GM12878 (cell line): ENCODE results near the gene ERP44. TPM values are rescaled to one million over a fixed set of nuclear protein-coding genes. Genes with fewer than 3 reads are reported as not detected.

Experiments used
- ATAC-seq: fragments of 200-7000 bp; cut with Tn5 transposase; 3 replicates; pipeline ENCODE4 v1.9.1; 2020; ENCODE audit warnings: mild to moderate bottlenecking, moderate library complexity
- BruUV-seq: library from RNA; stranded (reverse); fragments of 400-500 nt; replicated peaks from 2 replicates; lab custom pipeline; 2021; lab: Mats Ljungman, UMichigan
- CTCF ChIA-PET: fragments of 300-600 bp; sonication (Branson Sonifier 250); formaldehyde crosslinking; extraction: SDS; loops from one replicate; lab custom pipeline; 2021; ENCODE audit warnings: inconsistent platforms; lab: Yijun Ruan, JAX
- POLR2A ChIA-PET: fragments of 350-600 bp; formaldehyde crosslinking; extraction: SDS; loops from one replicate; lab custom pipeline; 2021; ENCODE audit warnings: inconsistent platforms; lab: Charles Lee
- RAD21 ChIA-PET: fragments of 300-600 bp; sonication (Branson Sonifier 250); formaldehyde crosslinking; loops from one replicate; lab custom pipeline; 2023; ENCODE audit warnings: antibody characterized with exemption; ENCODE audit not compliant: unreplicated experiment; lab: Charles Lee
- SMC1A ChIA-PET: fragments of 300-600 bp; sonication (Branson Sonifier 250); formaldehyde crosslinking; loops from one replicate; lab custom pipeline; 2023; ENCODE audit not compliant: unreplicated experiment, uncharacterized antibody; lab: Charles Lee
- DNase-seq: peaks from one replicate; pipeline ENCODE4 v3.0.0-alpha.2; 2011; ENCODE audit warnings: low read depth, low spot score
- FAIRE-seq: peaks from 3 replicates; lab custom pipeline; 2011; peaks lifted over from hg19 to GRCh38; lab: Jason Lieb, UNC
- H2AFZ ChIP-seq: 2 replicates; pipeline ENCODE4 v1.6.0; 2011; ENCODE audit warnings: low read depth, low read length, control low read depth; ENCODE audit not compliant: control insufficient read depth
- H3K27ac ChIP-seq: 2 replicates; pipeline ENCODE4 v1.5.1; 2011; ENCODE audit warnings: control low read depth; ENCODE audit not compliant: control insufficient read depth, insufficient read depth
- H3K27me3 ChIP-seq, 2 experiments: replicated peaks in 1 of 2; 2 replicates each; pipeline versions ENCODE4 v1.6.0 to v1.6.1; 2011; ENCODE audit warnings: low read length in 1 of 2; ENCODE audit not compliant: control insufficient read depth in 2 of 2, insufficient read depth in 2 of 2
- H3K36me3 ChIP-seq, 2 experiments: 2 replicates each; pipeline ENCODE4 v1.5.1; 2011; ENCODE audit warnings: low read length in 1 of 2; ENCODE audit not compliant: control insufficient read depth in 2 of 2, insufficient read depth in 2 of 2
- H3K4me1 ChIP-seq: 2 replicates; pipeline ENCODE4 v1.6.1; 2011; ENCODE audit warnings: mild to moderate bottlenecking, low read length, moderate library complexity, mixed read lengths; ENCODE audit not compliant: control insufficient read depth, insufficient read depth
- H3K4me2 ChIP-seq: 2 replicates; pipeline ENCODE4 v1.6.0; 2011; ENCODE audit warnings: control low read depth; ENCODE audit not compliant: control insufficient read depth, insufficient read depth
- H3K4me3 ChIP-seq: fragments of 200-600 bp; sonication (generic); 2 replicates; pipeline ENCODE4 v1.5.1; 2016
- H3K79me2 ChIP-seq: 2 replicates; pipeline ENCODE4 v1.6.0; 2011; ENCODE audit warnings: low read length; ENCODE audit not compliant: control insufficient read depth, insufficient read depth
- H3K9ac ChIP-seq: 2 replicates; pipeline ENCODE4 v1.8.0; 2011; ENCODE audit warnings: low read length, control low read depth, mixed read lengths; ENCODE audit not compliant: control insufficient read depth, insufficient read depth
- H3K9me3 ChIP-seq: replicated peaks from 3 replicates; pipeline ENCODE4 v1.5.1; 2011; ENCODE audit warnings: mild to moderate bottlenecking, low read length; ENCODE audit not compliant: control insufficient read depth, insufficient read depth
- H4K20me1 ChIP-seq: 2 replicates; pipeline ENCODE4 v1.6.0; 2011; ENCODE audit not compliant: control insufficient read depth, insufficient read depth
- CBX5 ChIP-seq: sonication (generic); IDR thresholded peaks from 2 replicates; pipeline ENCODE4 v1.6.1; 2016; ENCODE audit warnings: low read depth, moderate library complexity, mild to moderate bottlenecking, inconsistent platforms
- EZH2 ChIP-seq: IDR thresholded peaks from 2 replicates; pipeline ENCODE4 v1.6.1; 2012; ENCODE audit warnings: low read depth, mild to moderate bottlenecking, control low read depth, inconsistent platforms, low read length, borderline replicate concordance; ENCODE audit not compliant: control insufficient read depth
- FOXK2 ChIP-seq: fragments of 450-650 bp; IDR thresholded peaks from 2 replicates; pipeline ENCODE4 v1.6.1; 2017; ENCODE audit warnings: mild to moderate bottlenecking, moderate library complexity
- KLF5 ChIP-seq: fragments of 450-650 bp; IDR thresholded peaks from 2 replicates; pipeline ENCODE4 v1.6.1; 2014; ENCODE audit warnings: mild to moderate bottlenecking; ENCODE audit not compliant: partially characterized antibody
- NFIC ChIP-seq: IDR thresholded peaks from 2 replicates; pipeline ENCODE4 v1.6.1; 2012; ENCODE audit warnings: low read depth, mild to moderate bottlenecking, inconsistent platforms, low read length, moderate library complexity
- RCOR1 ChIP-seq: conservative IDR thresholded peaks from 2 replicates; pipeline ENCODE4 v1.6.1; 2012; ENCODE audit warnings: low read depth, low read length, improper control_type of control experiment
- RFX5 ChIP-seq: IDR thresholded peaks from 2 replicates; pipeline ENCODE4 v1.6.1; 2011; ENCODE audit warnings: low read depth, low read length, improper control_type of control experiment
- SMARCA5 ChIP-seq: fragments of 450-650 bp; IDR thresholded peaks from 2 replicates; pipeline ENCODE4 v1.6.1; 2017; ENCODE audit warnings: mild to moderate bottlenecking
- TAF1 ChIP-seq: IDR thresholded peaks from 2 replicates; pipeline ENCODE4 v1.6.1; 2011; ENCODE audit warnings: mild to moderate bottlenecking, low read depth, low read length, borderline replicate concordance
- TBL1XR1 ChIP-seq: IDR thresholded peaks from 2 replicates; pipeline ENCODE4 v1.6.1; 2012; ENCODE audit warnings: low read depth, low read length, improper control_type of control experiment
- ZNF384 ChIP-seq: IDR thresholded peaks from 2 replicates; pipeline ENCODE4 v1.6.1; 2012; ENCODE audit warnings: low read depth, mild to moderate bottlenecking, low read length, improper control_type of control experiment, borderline replicate concordance
- WGBS: methylation state at CpG from one replicate; pipeline ENCODE4 v1.1.6; 2016; ENCODE audit warnings: low lambda C conversion rate; ENCODE audit not compliant: insufficient replicate concordance, insufficient coverage; ENCODE audit errors: missing lambda C conversion rate; 5-methylcytosine and 5-hydroxymethylcytosine counted together
- in situ Hi-C: fragments of 300-500 bp; cut with MboI; formaldehyde crosslinking; loops from 9 replicates; pipeline ENCODE4 v1.14.3; 2018; ENCODE audit warnings: mixed read lengths
- intact Hi-C: fragments of 100-400 bp; cut with micrococcal nuclease; formaldehyde crosslinking; loops from one replicate; pipeline ENCODE4 v1.14.2; 2022; ENCODE audit not compliant: unreplicated experiment
- polyA plus RNA-seq, 11 experiments: library from polyadenylated mRNA; depleted of rRNA in 4 of 11; unstranded in 6 of 11; stranded (reverse) in 5 of 11; fragments of >200 nt; fragmentation: Nextera tagmentation in 4 of 11; fragmentation: Illumina TruSeq in 1 of 11; extraction: Ambion mirVana in 4 of 11; extraction: Trizol in 1 of 11; gene quantifications; 1 replicate in 1 of 11; 2 replicates in 10 of 11; pipeline versions ENCODE4 v1.2.1 to v1.2.3, GENCODE V29; 2011 to 2016; ENCODE audit warnings: inconsistent platforms in 2 of 11, missing spikeins in 2 of 11, low read depth in 1 of 11
- total RNA-seq, 4 experiments: library from RNA; depleted of rRNA in 3 of 4; stranded (reverse); fragments of >200 nt in 3 of 4; fragmentation: Illumina TruSeq in 1 of 4; extraction: Trizol in 1 of 4; gene quantifications; 2 replicates each; pipeline versions ENCODE4 v1.2.1 to v1.2.3, GENCODE V29; 2013 to 2021
- TF ChIP-seq, protein P1 (sequence below): fragments of 450-650 bp; IDR thresholded peaks from 2 replicates; pipeline ENCODE4 v1.6.1; 2018; ENCODE audit warnings: borderline replicate concordance, mild to moderate bottlenecking; ENCODE audit not compliant: partially characterized antibody
- TF ChIP-seq, protein P2 (sequence below): fragments of 450-650 bp; formaldehyde crosslinking; IDR thresholded peaks from 2 replicates; pipeline ENCODE4 v1.4.0; 2022; ENCODE audit warnings: mild to moderate bottlenecking, moderate library complexity
- TF ChIP-seq, protein P3 (sequence below): IDR thresholded peaks from 2 replicates; pipeline ENCODE4 v1.6.1; 2011; ENCODE audit warnings: low read depth, low read length, improper control_type of control experiment, borderline replicate concordance

Gene ERP44
- total and polyA plus RNA-seq, 10 of the 15 experiments (the other 5 are each of a cell fraction or from before 2014, with no cell fraction given), result 11.5 to 52.4 (median 20.2) TPM

DNA sequence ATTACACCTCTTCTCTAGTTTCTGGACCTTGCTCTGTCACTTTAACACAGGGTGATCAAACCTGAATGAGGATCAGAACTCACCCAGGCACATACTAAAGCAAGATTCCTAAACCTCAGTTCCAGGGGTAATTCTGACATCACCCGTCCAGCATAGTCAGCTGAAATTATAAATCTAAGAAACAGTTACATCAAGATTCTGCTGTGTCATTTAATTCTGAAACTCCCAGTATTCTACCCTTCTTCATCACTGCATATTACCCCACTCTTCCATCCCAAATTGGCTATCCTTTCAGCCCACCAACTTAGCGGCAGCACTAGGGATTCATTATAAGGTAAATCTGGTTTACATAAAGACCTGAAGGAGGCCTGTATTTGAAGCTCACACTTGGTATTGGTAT, 128.3 kb downstream of the ERP44 start (continued):
- TF ChIP-seq TAF1, result no peak
- TF ChIP-seq NFIC, result no peak
- no peak for TF ChIP-seq RCOR1
- TF ChIP-seq, protein P1, sequence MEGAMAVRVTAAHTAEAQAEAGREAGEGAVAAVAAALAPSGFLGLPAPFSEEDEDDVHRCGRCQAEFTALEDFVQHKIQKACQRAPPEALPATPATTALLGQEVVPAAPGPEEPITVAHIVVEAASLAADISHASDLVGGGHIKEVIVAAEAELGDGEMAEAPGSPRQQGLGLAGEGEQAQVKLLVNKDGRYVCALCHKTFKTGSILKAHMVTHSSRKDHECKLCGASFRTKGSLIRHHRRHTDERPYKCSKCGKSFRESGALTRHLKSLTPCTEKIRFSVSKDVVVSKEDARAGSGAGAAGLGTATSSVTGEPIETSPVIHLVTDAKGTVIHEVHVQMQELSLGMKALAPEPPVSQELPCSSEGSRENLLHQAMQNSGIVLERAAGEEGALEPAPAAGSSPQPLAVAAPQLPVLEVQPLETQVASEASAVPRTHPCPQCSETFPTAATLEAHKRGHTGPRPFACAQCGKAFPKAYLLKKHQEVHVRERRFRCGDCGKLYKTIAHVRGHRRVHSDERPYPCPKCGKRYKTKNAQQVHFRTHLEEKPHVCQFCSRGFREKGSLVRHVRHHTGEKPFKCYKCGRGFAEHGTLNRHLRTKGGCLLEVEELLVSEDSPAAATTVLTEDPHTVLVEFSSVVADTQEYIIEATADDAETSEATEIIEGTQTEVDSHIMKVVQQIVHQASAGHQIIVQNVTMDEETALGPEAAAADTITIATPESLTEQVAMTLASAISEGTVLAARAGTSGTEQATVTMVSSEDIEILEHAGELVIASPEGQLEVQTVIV, result no peak
- no peak for TF ChIP-seq CBX5

DNA sequence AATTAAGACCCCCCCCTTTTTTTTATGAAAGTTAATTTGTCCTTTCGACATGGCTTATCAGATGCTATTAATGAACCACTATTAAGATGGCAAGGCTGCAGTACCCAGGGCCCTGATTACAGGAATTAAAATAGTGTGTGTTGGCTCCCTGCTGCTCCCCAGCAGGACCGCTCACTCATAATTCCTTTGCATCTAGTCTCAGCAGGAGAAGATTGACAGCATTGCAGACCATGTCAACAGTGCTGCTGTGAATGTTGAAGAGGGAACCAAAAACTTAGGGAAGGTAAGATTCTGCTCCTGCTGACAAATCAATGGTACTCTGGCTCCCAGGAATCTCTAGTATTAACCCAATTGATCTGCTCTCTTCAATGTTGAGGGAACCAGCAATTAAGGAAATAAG, 131.3 kb downstream of the ERP44 start:
- no peaks in the 10 kb centered on the region for H3K79me2 ChIP-seq
- ATAC-seq (no peak), FAIRE-seq (no peak), DNase-seq (no peak)
- H3K27ac ChIP-seq, result no peak overlapping the region
- no peak overlapping the region for H2AFZ ChIP-seq
- H3K27me3 ChIP-seq, result no peaks in the 10 kb centered on the region
- H3K36me3 ChIP-seq, result peaks cover 0 to 10% of the 10 kb centered on the region in 2 experiments; a peak in 1 of 4 replicates
- H3K9ac ChIP-seq, result no peak overlapping the region
- TF ChIP-seq RFX5 (no peak), SMARCA5 (no peak), EZH2 (no peak), TBL1XR1 (no peak), ZNF384 (no peak), KLF5 (no peak), FOXK2 (no peak)
- TF ChIP-seq, protein P2, sequence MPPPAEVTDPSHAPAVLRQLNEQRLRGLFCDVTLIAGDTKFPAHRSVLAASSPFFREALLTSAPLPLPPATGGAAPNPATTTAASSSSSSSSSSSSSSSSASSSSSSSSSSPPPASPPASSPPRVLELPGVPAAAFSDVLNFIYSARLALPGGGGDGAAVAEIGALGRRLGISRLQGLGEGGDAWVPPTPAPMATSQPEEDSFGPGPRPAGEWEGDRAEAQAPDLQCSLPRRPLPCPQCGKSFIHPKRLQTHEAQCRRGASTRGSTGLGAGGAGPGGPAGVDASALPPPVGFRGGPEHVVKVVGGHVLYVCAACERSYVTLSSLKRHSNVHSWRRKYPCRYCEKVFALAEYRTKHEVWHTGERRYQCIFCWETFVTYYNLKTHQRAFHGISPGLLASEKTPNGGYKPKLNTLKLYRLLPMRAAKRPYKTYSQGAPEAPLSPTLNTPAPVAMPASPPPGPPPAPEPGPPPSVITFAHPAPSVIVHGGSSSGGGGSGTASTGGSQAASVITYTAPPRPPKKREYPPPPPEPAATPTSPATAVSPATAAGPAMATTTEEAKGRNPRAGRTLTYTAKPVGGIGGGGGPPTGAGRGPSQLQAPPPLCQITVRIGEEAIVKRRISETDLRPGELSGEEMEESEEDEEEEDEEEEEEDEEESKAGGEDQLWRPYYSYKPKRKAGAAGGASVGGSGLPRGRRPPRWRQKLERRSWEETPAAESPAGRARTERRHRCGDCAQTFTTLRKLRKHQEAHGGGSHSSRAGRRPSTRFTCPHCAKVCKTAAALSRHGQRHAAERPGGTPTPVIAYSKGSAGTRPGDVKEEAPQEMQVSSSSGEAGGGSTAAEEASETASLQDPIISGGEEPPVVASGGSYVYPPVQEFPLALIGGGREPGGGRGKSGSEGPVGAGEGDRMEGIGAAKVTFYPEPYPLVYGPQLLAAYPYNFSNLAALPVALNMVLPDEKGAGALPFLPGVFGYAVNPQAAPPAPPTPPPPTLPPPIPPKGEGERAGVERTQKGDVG, result no peak
- TF ChIP-seq, protein P3, sequence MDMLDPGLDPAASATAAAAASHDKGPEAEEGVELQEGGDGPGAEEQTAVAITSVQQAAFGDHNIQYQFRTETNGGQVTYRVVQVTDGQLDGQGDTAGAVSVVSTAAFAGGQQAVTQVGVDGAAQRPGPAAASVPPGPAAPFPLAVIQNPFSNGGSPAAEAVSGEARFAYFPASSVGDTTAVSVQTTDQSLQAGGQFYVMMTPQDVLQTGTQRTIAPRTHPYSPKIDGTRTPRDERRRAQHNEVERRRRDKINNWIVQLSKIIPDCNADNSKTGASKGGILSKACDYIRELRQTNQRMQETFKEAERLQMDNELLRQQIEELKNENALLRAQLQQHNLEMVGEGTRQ, result no peak
- intact Hi-C loops (no loop called here), in situ Hi-C loops (no loop called here)
- no peaks in the 10 kb centered on the region for H3K9me3 ChIP-seq
- no peaks in the 10 kb centered on the region for H3K4me1 ChIP-seq
- no TSS peak for BruUV-seq
- CTCF ChIA-PET, result no interaction called here
- POLR2A ChIA-PET, result interaction anchor here (0.6 kb wide), 1 partner anchor 8 kb away, joined by 3 read pairs; no protein-coding TSS in a partner anchor
- WGBS, result 100% methylated on average over 1 of the region's 2 CpGs
- H3K4me3 ChIP-seq, result no peak overlapping the region
- no peaks in the 10 kb centered on the region for H4K20me1 ChIP-seq
- SMC1A ChIA-PET, result interaction anchor here (0.9 kb wide), 1 partner anchor 143 kb away, joined by 3 read pairs; no protein-coding TSS in a partner anchor
- no peak overlapping the region for H3K4me2 ChIP-seq
- RAD21 ChIA-PET, result no interaction called here
